IPS-20b (cell line): ENCODE measurements around the gene DDR1.
"Not testable (repeated sequence)": the region's sequence is repeated elsewhere in the genome, so short reads cannot be mapped to it uniquely, and the experiment has no call there.

Experiments used
- H3K27ac ChIP-seq: one replicate; pipeline ENCODE4 v1.5.1; 2013; ENCODE audit warnings: low read length
- H3K27me3 ChIP-seq: 2 replicates; pipeline ENCODE4 v1.6.1; 2013; ENCODE audit warnings: mild to moderate bottlenecking, low read length, inconsistent platforms; ENCODE audit not compliant: insufficient read depth
- H3K36me3 ChIP-seq: 2 replicates; pipeline ENCODE4 v1.6.1; 2013; ENCODE audit warnings: low read depth, mild to moderate bottlenecking, inconsistent platforms, low read length, moderate library complexity; ENCODE audit not compliant: insufficient read depth
- H3K4me1 ChIP-seq: 2 replicates; pipeline ENCODE4 v1.6.1; 2013; ENCODE audit warnings: mild to moderate bottlenecking, control low read depth, inconsistent platforms, low read length, moderate library complexity; ENCODE audit not compliant: insufficient read depth
- H3K4me3 ChIP-seq: 2 replicates; pipeline ENCODE4 v1.5.1; 2013; ENCODE audit warnings: mild to moderate bottlenecking, low read length, inconsistent platforms
- H3K9ac ChIP-seq: 2 replicates; pipeline ENCODE4 v1.6.1; 2013; ENCODE audit warnings: low read depth, mild to moderate bottlenecking, inconsistent platforms, low read length, moderate library complexity
- H3K9me3 ChIP-seq: 2 replicates; pipeline ENCODE4 v1.6.1; 2013; ENCODE audit warnings: mild to moderate bottlenecking, low read depth, low read length, inconsistent platforms; ENCODE audit not compliant: insufficient read depth

Gene DDR1

GRCh38 chr6:30873795-30874194, 10.5 kb upstream of the DDR1 start:
- Histone ChIP-seq H3K4me1 (peaks cover 11% of the 10 kb centered on the region; the same call in 1 of the 2 replicates), H3K9me3 (peaks cover 38% of the 10 kb centered on the region)
- H3K36me3 ChIP-seq, H3K4me3 ChIP-seq, H3K9ac ChIP-seq, H3K27me3 ChIP-seq, H3K27ac ChIP-seq: not testable (repeated sequence)

- peaks cover 21% of the 10 kb centered on the region; the same call in 1 of the 2 replicates for H3K4me1 ChIP-seq
- H3K4me3 ChIP-seq, result no peak overlapping the region
- no peaks in the 10 kb centered on the region for H3K36me3 ChIP-seq
- H3K9me3 ChIP-seq, result peaks cover 25% of the 10 kb centered on the region
- H3K9ac ChIP-seq, result no peak overlapping the region
- H3K27ac ChIP-seq, result no peak overlapping the region
- no peaks in the 10 kb centered on the region for H3K27me3 ChIP-seq
Measured at GRCh38 chr6:30875244-30876038, 8.9 kb upstream of the DDR1 start.

- no peak overlapping the region for H3K9ac ChIP-seq
- peaks cover 17% of the 10 kb centered on the region for H3K9me3 ChIP-seq
- H3K27me3 ChIP-seq, result no peaks in the 10 kb centered on the region
- no peaks in the 10 kb centered on the region for H3K36me3 ChIP-seq
- peaks cover 23% of the 10 kb centered on the region for H3K4me1 ChIP-seq
- no peak overlapping the region for H3K4me3 ChIP-seq
- H3K27ac ChIP-seq, result no peak overlapping the region
Measured at GRCh38 chr6:30876039-30876730, 8.1 kb upstream of the DDR1 start.

GRCh38 chr6:30877419-30878262, 6.7 kb upstream of the DDR1 start:
- Histone ChIP-seq H3K4me1 (peaks cover 37% of the 10 kb centered on the region), H3K27me3 (no peaks in the 10 kb centered on the region), H3K9me3 (peaks cover 3% of the 10 kb centered on the region; the same call in 1 of the 2 replicates), H3K27ac (no peak overlapping the region), H3K9ac (peak overlapping the region; percentile 4; the same call in 1 of the 2 replicates), H3K36me3 (no peaks in the 10 kb centered on the region), H3K4me3 (no peak overlapping the region; the same call in 1 of the 2 replicates)

GRCh38 chr6:30879684-30880427, 4.5 kb upstream of the DDR1 start:
- Histone ChIP-seq H3K27me3 (no peaks in the 10 kb centered on the region), H3K27ac (peak overlapping the region; percentile 23), H3K4me1 (peaks cover 38% of the 10 kb centered on the region), H3K9ac (peak overlapping the region; percentile 62; the same call in 1 of the 2 replicates), H3K36me3 (no peaks in the 10 kb centered on the region), H3K4me3 (peak overlapping the region; percentile 63; the same call in 1 of the 2 replicates), H3K9me3 (no peaks in the 10 kb centered on the region)

- Histone ChIP-seq H3K4me3 (peak overlapping the region; percentile 63), H3K27ac (peak overlapping the region; percentile 23), H3K36me3 (no peaks in the 10 kb centered on the region), H3K4me1 (peaks cover 47% of the 10 kb centered on the region), H3K27me3 (no peaks in the 10 kb centered on the region), H3K9me3 (no peaks in the 10 kb centered on the region), H3K9ac (peak overlapping the region; percentile 62; the same call in 1 of the 2 replicates)
Measured at GRCh38 chr6:30880698-30881252, 3.5 kb upstream of the DDR1 start.

- H3K27me3 ChIP-seq, result no peaks in the 10 kb centered on the region
- peak overlapping the region; percentile 80 for H3K27ac ChIP-seq
- H3K4me3 ChIP-seq, result peak overlapping the region; percentile 63
- H3K4me1 ChIP-seq, result peaks cover 49% of the 10 kb centered on the region
- H3K36me3 ChIP-seq, result no peaks in the 10 kb centered on the region
- H3K9me3 ChIP-seq, result no peaks in the 10 kb centered on the region
- H3K9ac ChIP-seq, result peak overlapping the region; percentile 62; the same call in 1 of the 2 replicates
Measured at GRCh38 chr6:30881392-30882203, 2.7 kb upstream of the DDR1 start.

- H3K27ac ChIP-seq, result peak overlapping the region; percentile 80
- H3K36me3 ChIP-seq, result no peaks in the 10 kb centered on the region
- peaks cover 53% of the 10 kb centered on the region for H3K4me1 ChIP-seq
- H3K9me3 ChIP-seq, result no peaks in the 10 kb centered on the region
- peak overlapping the region; percentile 62; the same call in 1 of the 2 replicates for H3K9ac ChIP-seq
- peak overlapping the region; percentile 63 for H3K4me3 ChIP-seq
- no peaks in the 10 kb centered on the region for H3K27me3 ChIP-seq
Measured at GRCh38 chr6:30882204-30882758, 2.0 kb upstream of the DDR1 start.

GRCh38 chr6:30882759-30883684, 1.3 kb upstream of the DDR1 start:
- Histone ChIP-seq H3K9me3 (no peaks in the 10 kb centered on the region), H3K27ac (peak overlapping the region; percentile 80), H3K4me3 (peak overlapping the region; percentile 63), H3K4me1 (peaks cover 48% of the 10 kb centered on the region), H3K27me3 (no peaks in the 10 kb centered on the region), H3K36me3 (0 out of 2 replicates have a peak, but pooled peaks cover under 1% of the 10 kb centered on the region), H3K9ac (peak overlapping the region; percentile 85; the same call in 1 of the 2 replicates)
